PC-9 (cell line): Measurements from ENCODE around the gene BABAM1.

Source experiments
- EZH2 ChIP-seq: fragments of 200-600 bp; sonication (generic); IDR thresholded peaks from 2 replicates; pipeline ENCODE4 v1.8.0; 2017; ENCODE audit warnings: antibody characterized with exemption, low read depth
- TF ChIP-seq, protein P1 (sequence below): fragments of 200-600 bp; sonication (generic); conservative IDR thresholded peaks from 2 replicates; pipeline ENCODE4 v1.6.1; 2017; ENCODE audit warnings: mixed run types, antibody characterized with exemption, mild to moderate bottlenecking, moderate library complexity

GRCh38 chr19:17266975-17267788, at the start of gene BABAM1:
- TF ChIP-seq, protein P1, sequence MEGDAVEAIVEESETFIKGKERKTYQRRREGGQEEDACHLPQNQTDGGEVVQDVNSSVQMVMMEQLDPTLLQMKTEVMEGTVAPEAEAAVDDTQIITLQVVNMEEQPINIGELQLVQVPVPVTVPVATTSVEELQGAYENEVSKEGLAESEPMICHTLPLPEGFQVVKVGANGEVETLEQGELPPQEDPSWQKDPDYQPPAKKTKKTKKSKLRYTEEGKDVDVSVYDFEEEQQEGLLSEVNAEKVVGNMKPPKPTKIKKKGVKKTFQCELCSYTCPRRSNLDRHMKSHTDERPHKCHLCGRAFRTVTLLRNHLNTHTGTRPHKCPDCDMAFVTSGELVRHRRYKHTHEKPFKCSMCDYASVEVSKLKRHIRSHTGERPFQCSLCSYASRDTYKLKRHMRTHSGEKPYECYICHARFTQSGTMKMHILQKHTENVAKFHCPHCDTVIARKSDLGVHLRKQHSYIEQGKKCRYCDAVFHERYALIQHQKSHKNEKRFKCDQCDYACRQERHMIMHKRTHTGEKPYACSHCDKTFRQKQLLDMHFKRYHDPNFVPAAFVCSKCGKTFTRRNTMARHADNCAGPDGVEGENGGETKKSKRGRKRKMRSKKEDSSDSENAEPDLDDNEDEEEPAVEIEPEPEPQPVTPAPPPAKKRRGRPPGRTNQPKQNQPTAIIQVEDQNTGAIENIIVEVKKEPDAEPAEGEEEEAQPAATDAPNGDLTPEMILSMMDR, result no peak
- TF ChIP-seq EZH2, result no peak
